CD4-positive, alpha-beta T cell treated with Interleukin-17A for 1 hour (primary cell): ENCODE data around the gene PDE4D.

Experiments
- DNase-seq: peaks from one replicate; pipeline ENCODE4 v3.0.0-alpha.2; 2020

The PDE4D gene

GRCh38 chr5:59189472-59190244 lies 703.9 kb downstream of the PDE4D start:
- DNase-seq, result no peak

GRCh38 chr5:59188419-59189225 lies 704.9 kb downstream of the PDE4D start:
- DNase-seq, result peak; percentile 72

- no peak for DNase-seq
These were observed 705.7 kb downstream of the PDE4D start for GRCh38 chr5:59187857-59188256.

GRCh38 chr5:59186623-59187022 lies 706.9 kb downstream of the PDE4D start:
- DNase-seq, result no peak

- DNase-seq, result no peak
These were observed 707.7 kb downstream of the PDE4D start for GRCh38 chr5:59185757-59186385.

- no peak for DNase-seq
These were observed 708.8 kb downstream of the PDE4D start for GRCh38 chr5:59184769-59185168.

- no peak for DNase-seq
These were observed 710.8 kb downstream of the PDE4D start for GRCh38 chr5:59182760-59183159.

- DNase-seq, result no peak
These were observed 713.0 kb downstream of the PDE4D start for GRCh38 chr5:59180515-59180914.

- DNase-seq, result no peak
These were observed 713.8 kb downstream of the PDE4D start for GRCh38 chr5:59179704-59180103.

GRCh38 chr5:59178482-59178881 lies 715.0 kb downstream of the PDE4D start:
- no peak for DNase-seq

GRCh38 chr5:59178071-59178470 lies 715.5 kb downstream of the PDE4D start:
- DNase-seq, result no peak

GRCh38 chr5:59177644-59178043 lies 715.9 kb downstream of the PDE4D start:
- no peak for DNase-seq

- DNase-seq, result peak; percentile 71
These were observed 719.2 kb downstream of the PDE4D start for GRCh38 chr5:59174248-59174844.

GRCh38 chr5:59173578-59173977 lies 719.9 kb downstream of the PDE4D start:
- no peak for DNase-seq

GRCh38 chr5:59171131-59171530 lies 722.4 kb downstream of the PDE4D start:
- DNase-seq, result no peak

- no peak for DNase-seq
These were observed 723.8 kb downstream of the PDE4D start for GRCh38 chr5:59169768-59170150.

- no peak for DNase-seq
These were observed 724.3 kb downstream of the PDE4D start for GRCh38 chr5:59169081-59169767.

- no peak for DNase-seq
These were observed 725.5 kb downstream of the PDE4D start for GRCh38 chr5:59168067-59168466.

- no peak for DNase-seq
These were observed 729.3 kb downstream of the PDE4D start for GRCh38 chr5:59164041-59164830.

- peak; percentile 13 for DNase-seq
These were observed 732.1 kb downstream of the PDE4D start for GRCh38 chr5:59161221-59162105.
